Osteoblast (primary cell): ENCODE measurements around the gene PCSK9. TPM values are rescaled to one million over a fixed set of nuclear protein-coding genes. Genes with fewer than 3 reads are reported as not detected.

Experiments used
- DNase-seq: peaks from one replicate; pipeline ENCODE4 v3.0.0; 2011; ENCODE audit warnings: low spot score, mixed read lengths; ENCODE audit not compliant: insufficient read length; ENCODE audit errors: missing footprints
- H2AFZ ChIP-seq: 2 replicates; pipeline ENCODE4 v1.6.0; 2011; ENCODE audit warnings: mild to moderate bottlenecking, low read length
- H3K27ac ChIP-seq: 2 replicates; pipeline ENCODE4 v1.5.1; 2011; ENCODE audit warnings: mild to moderate bottlenecking, low read depth, low read length, moderate library complexity
- H3K27me3 ChIP-seq: 2 replicates; pipeline ENCODE4 v1.6.0; 2012; ENCODE audit warnings: mild to moderate bottlenecking, control low read depth, inconsistent platforms, low read length, moderate library complexity; ENCODE audit not compliant: insufficient read depth
- H3K36me3 ChIP-seq: 2 replicates; pipeline ENCODE4 v1.5.1; 2011; ENCODE audit warnings: mild to moderate bottlenecking, low read length, control low read depth, moderate library complexity; ENCODE audit not compliant: insufficient read depth
- H3K4me1 ChIP-seq: 2 replicates; pipeline ENCODE4 v1.5.1; 2011; ENCODE audit warnings: mild to moderate bottlenecking, low read length, control low read depth, moderate library complexity; ENCODE audit not compliant: insufficient read depth
- H3K4me2 ChIP-seq: 2 replicates; pipeline ENCODE4 v1.6.0; 2011; ENCODE audit warnings: mild to moderate bottlenecking, low read length; ENCODE audit not compliant: insufficient read depth
- H3K4me3 ChIP-seq: fragments of 200-600 bp; sonication (generic); 3 replicates; pipeline ENCODE4 v1.5.1; 2012; ENCODE audit warnings: mild to moderate bottlenecking, low read length, inconsistent platforms; ENCODE audit not compliant: insufficient read depth
- H3K79me2 ChIP-seq: 2 replicates; pipeline ENCODE4 v1.6.0; 2012; ENCODE audit warnings: mild to moderate bottlenecking, low read length, control low read depth, inconsistent platforms; ENCODE audit not compliant: insufficient read depth
- H3K9me3 ChIP-seq: 2 replicates; pipeline ENCODE4 v1.5.1; 2011; ENCODE audit warnings: low read depth, low read length, control low read depth
- H4K20me1 ChIP-seq: 2 replicates; pipeline ENCODE4 v1.6.0; 2012; ENCODE audit warnings: mild to moderate bottlenecking, low read length, control low read depth; ENCODE audit not compliant: insufficient read depth
- total RNA-seq: library from RNA; depleted of rRNA; stranded (reverse); fragments of >200 nt; gene quantifications from 2 replicates; pipeline ENCODE4 v1.2.3, GENCODE V29; 2012
- TF ChIP-seq, protein P1 (sequence below): IDR thresholded peaks from 2 replicates; pipeline ENCODE4 v1.5.1; 2011; ENCODE audit warnings: mild to moderate bottlenecking, low read depth, low read length, moderate library complexity; ENCODE audit errors: extremely low read depth

The PCSK9 gene
- total RNA-seq, 1 donor: 6.5 TPM

DNA sequence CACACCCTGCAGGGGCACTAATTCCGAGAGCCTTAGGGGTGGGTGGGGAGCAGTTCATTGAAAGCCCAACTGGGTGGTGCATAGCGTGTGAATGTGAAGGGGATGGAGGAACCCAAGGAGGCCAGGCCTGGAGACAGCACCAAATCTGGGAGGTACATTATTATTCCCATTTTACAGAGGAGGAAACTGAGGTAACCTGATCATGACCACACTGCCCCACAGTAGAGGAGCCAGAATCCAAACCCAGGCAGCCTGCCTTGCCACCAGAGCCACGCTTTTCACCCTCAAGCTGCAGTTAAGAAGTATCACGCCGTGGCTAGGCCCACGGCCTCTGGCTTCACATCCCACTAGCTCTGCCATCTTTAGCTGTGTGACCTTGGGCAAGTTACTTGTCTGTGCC lies 41.2 kb upstream of the PCSK9 start:
- Histone ChIP-seq H3K36me3 (no peaks in the 10 kb centered on the region), H3K4me2 (no peak overlapping the region), H3K27me3 (peaks cover 38% of the 10 kb centered on the region), H3K27ac (no peak overlapping the region), H2AFZ (no peak overlapping the region), H3K79me2 (no peaks in the 10 kb centered on the region), H3K4me3 (no peak overlapping the region), H3K9me3 (no peaks in the 10 kb centered on the region), H3K4me1 (no peaks in the 10 kb centered on the region), H4K20me1 (no peaks in the 10 kb centered on the region)
- TF ChIP-seq, protein P1, sequence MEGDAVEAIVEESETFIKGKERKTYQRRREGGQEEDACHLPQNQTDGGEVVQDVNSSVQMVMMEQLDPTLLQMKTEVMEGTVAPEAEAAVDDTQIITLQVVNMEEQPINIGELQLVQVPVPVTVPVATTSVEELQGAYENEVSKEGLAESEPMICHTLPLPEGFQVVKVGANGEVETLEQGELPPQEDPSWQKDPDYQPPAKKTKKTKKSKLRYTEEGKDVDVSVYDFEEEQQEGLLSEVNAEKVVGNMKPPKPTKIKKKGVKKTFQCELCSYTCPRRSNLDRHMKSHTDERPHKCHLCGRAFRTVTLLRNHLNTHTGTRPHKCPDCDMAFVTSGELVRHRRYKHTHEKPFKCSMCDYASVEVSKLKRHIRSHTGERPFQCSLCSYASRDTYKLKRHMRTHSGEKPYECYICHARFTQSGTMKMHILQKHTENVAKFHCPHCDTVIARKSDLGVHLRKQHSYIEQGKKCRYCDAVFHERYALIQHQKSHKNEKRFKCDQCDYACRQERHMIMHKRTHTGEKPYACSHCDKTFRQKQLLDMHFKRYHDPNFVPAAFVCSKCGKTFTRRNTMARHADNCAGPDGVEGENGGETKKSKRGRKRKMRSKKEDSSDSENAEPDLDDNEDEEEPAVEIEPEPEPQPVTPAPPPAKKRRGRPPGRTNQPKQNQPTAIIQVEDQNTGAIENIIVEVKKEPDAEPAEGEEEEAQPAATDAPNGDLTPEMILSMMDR: no peak
- peak; percentile 4 for DNase-seq

DNA sequence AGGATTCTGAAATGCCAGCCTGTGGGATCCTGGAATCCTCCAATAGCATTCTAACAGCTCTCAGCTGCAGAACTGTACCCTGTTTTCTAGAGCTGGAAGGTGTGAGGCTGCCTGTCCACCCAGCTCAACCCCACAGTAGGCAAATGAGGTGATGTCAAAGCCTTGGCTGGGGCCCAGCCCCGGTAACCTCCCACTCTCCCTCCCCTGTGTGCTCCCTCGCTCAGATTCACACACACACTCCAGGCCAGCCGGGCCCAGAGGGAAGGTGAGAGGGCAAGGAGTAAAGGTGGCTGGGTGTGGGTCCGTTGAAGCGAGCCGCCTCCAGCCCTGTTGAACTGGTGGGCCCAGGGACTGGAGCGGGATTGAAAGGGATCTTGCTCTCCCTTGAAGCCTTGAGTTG lies 40.7 kb upstream of the PCSK9 start, which contains the start of gene BSND:
BSND (plus strand) TSS at position 257 of the 400 bp plus-strand sequence. CDS start 254 bp downstream, outside the sequence.
- Histone ChIP-seq H3K9me3 (no peaks in the 10 kb centered on the region), H2AFZ (no peak within 1 kb of the TSS), H3K4me2 (no peak within 1 kb of the TSS), H3K79me2 (no peaks in the 10 kb centered on the region), H3K27ac (no peak within 1 kb of the TSS), H4K20me1 (no peaks in the 10 kb centered on the region), H3K27me3 (peaks cover 38% of the 10 kb centered on the region), H3K36me3 (no peaks in the 10 kb centered on the region), H3K4me1 (no peaks in the 10 kb centered on the region), H3K4me3 (no peak within 1 kb of the TSS)
- TF ChIP-seq, protein P1: no peak
- DNase-seq: no peak

DNA sequence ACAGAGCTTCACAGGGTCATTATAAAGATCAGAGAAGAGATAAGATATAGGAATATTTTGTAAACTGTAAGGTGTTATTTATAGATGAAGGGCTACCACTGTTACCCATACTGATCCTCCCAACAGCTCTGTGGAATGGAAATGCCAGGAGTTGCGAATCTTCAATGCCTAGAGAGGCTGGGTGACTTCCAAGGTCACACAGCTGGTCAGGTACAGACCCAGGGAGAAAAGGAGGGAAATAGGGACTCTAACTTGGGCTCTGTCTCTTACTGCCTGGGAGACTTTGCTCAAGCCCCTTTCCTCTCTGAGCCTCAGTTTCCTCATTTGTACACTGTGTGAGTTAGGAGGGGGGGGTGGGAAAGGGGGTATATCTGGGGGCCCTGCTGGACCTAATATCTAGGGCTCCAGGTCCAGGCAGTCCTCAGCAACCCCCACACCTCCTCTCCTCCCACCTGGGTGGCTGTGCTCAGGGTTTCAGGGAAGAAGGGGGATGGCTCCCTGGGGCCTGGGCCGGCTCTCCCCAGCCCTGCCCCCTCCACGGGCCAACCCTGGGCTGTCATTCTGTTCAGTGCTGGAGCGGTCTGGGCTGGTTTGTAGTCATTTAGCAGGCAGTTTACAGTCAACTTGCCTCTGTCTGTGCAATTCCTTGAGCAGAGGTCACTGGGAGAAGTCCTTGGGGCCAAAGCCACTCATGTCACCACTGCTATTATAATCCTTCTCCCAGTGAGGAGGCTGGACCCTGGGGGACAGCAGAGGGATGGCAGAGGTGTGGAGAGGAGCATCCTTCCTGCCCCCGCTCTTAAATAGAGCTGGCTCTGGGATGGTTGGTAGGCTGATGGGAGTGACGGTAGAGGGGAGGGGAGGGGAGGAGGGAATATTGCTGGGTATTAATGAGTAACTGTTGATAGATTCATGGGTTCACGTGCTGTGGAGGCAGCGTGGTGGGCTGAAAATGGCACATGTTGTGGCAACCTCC lies 39.0 kb upstream of the PCSK9 start:
- Histone ChIP-seq H4K20me1 (no peaks in the 10 kb centered on the region), H3K27ac (no peak overlapping the region), H3K27me3 (peaks cover 31% of the 10 kb centered on the region), H3K79me2 (no peaks in the 10 kb centered on the region), H3K9me3 (no peaks in the 10 kb centered on the region), H3K36me3 (no peaks in the 10 kb centered on the region), H3K4me3 (no peak overlapping the region), H3K4me2 (no peak overlapping the region), H3K4me1 (no peaks in the 10 kb centered on the region), H2AFZ (no peak overlapping the region)
- TF ChIP-seq, protein P1: no peak
- DNase-seq: peak; percentile 48

DNA sequence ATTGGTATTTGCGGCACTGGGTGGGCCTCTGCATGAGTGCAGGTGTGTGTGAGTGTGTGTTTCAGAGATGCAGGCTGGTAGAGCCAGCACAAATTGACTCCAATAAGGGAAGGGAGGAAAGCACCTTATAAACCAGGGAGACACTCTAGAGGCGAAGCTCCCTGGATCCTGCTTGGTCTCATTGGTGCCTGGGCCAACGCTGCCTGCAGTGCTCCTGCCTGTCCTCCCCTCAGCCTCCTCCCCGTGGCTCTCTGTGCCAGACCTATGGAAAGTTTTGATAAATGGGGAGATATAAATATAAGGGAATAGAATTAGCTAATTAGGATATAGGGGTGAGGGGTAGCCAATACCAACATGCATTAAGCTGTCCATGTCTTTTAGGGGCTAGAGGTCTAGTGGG lies 38.0 kb upstream of the PCSK9 start:
- Histone ChIP-seq H3K4me2 (no peak overlapping the region), H4K20me1 (no peaks in the 10 kb centered on the region), H3K79me2 (no peaks in the 10 kb centered on the region), H3K27me3 (peaks cover 25% of the 10 kb centered on the region), H3K27ac (no peak overlapping the region), H3K4me1 (no peaks in the 10 kb centered on the region), H3K9me3 (no peaks in the 10 kb centered on the region), H3K4me3 (no peak overlapping the region), H2AFZ (no peak overlapping the region), H3K36me3 (no peaks in the 10 kb centered on the region)
- TF ChIP-seq, protein P1: no peak
- DNase-seq: no peak
